HepG2 (cell line): ENCODE data around the gene TMEM266. TPM values are rescaled to one million over a fixed set of nuclear protein-coding genes. Genes with fewer than 3 reads are reported as not detected.

Experiments
- ATAC-seq: fragments of 200-7000 bp; cut with Tn5 transposase; 3 replicates; pipeline ENCODE4 v1.9.1; 2020; ENCODE audit warnings: mild to moderate bottlenecking, moderate library complexity
- BruUV-seq: library from RNA; stranded (reverse); fragments of 400-500 nt; replicated peaks from 2 replicates; lab custom pipeline; 2021; lab: Mats Ljungman, UMichigan
- CTCF ChIA-PET: fragments of 300-600 bp; formaldehyde crosslinking; extraction: SDS; loops from one replicate; lab custom pipeline; 2021; ENCODE audit warnings: low total read pairs, inconsistent platforms, low intra/inter-chr PET ratio; lab: Yijun Ruan, JAX
- POLR2A ChIA-PET: fragments of 350-600 bp; sonication (Branson Sonifier 250); formaldehyde crosslinking; loops from one replicate; lab custom pipeline; 2020; ENCODE audit warnings: antibody characterized with exemption, inconsistent platforms; lab: Yijun Ruan, JAX
- DNase-seq: peaks from one replicate; pipeline ENCODE4 v3.0.0-alpha.2; 2015; ENCODE audit warnings: low spot score
- FAIRE-seq: peaks from 3 replicates; lab custom pipeline; 2011; peaks lifted over from hg19 to GRCh38; lab: Jason Lieb, UNC
- H2AFZ ChIP-seq: one replicate; pipeline ENCODE4 v1.6.1; 2011; ENCODE audit warnings: low read length, inconsistent platforms
- H3K27ac ChIP-seq: fragments of 300-600 bp; 3 replicates; pipeline ENCODE4 v1.8.0; 2011; ENCODE audit warnings: mixed run types, mild to moderate bottlenecking, mixed read lengths, low read length, inconsistent platforms; ENCODE audit not compliant: insufficient read depth; ENCODE audit errors: extremely low read length
- H3K27me3 ChIP-seq, 2 experiments: fragments of 200-600 bp in 1 of 2; 2 replicates in 1 of 2; 3 replicates in 1 of 2; pipeline versions ENCODE4 v1.6.0 to v1.8.0; 2011; ENCODE audit warnings: low read length in 2 of 2, mild to moderate bottlenecking in 2 of 2, moderate library complexity in 2 of 2, inconsistent platforms in 1 of 2; ENCODE audit not compliant: insufficient read depth in 2 of 2, control insufficient read depth in 1 of 2
- H3K36me3 ChIP-seq, 2 experiments: fragments of 200-600 bp in 1 of 2; replicated peaks in 1 of 2; 2 replicates in 1 of 2; 3 replicates in 1 of 2; pipeline versions ENCODE4 v1.5.1 to v1.8.0; 2011; ENCODE audit warnings: low read length in 2 of 2, inconsistent platforms in 1 of 2; ENCODE audit not compliant: insufficient read depth in 2 of 2, control insufficient read depth in 1 of 2
- H3K4me1 ChIP-seq: 2 replicates; pipeline ENCODE4 v1.5.1; 2012; ENCODE audit warnings: low read length, inconsistent platforms; ENCODE audit not compliant: insufficient read depth
- H3K4me2 ChIP-seq: 2 replicates; pipeline ENCODE4 v1.6.0; 2011; ENCODE audit warnings: low read depth, low read length, inconsistent platforms
- H3K4me3 ChIP-seq, 3 experiments: fragments of 200-600 bp in 1 of 3; sonication (generic), shearing (Covaris generic) in 1 of 3; replicated peaks in 1 of 3; 2 replicates each; pipeline ENCODE4 v1.5.1; 2011 to 2016; ENCODE audit warnings: low read length in 3 of 3, inconsistent platforms in 2 of 3, low read depth in 2 of 3, mild to moderate bottlenecking in 2 of 3, control low read depth in 1 of 3, mixed read lengths in 1 of 3; ENCODE audit not compliant: insufficient read depth in 1 of 3
- H3K79me2 ChIP-seq: one replicate; pipeline ENCODE4 v1.6.1; 2011; ENCODE audit warnings: low read length, inconsistent platforms; ENCODE audit not compliant: insufficient read depth
- H3K9ac ChIP-seq: 2 replicates; pipeline ENCODE4 v1.6.0; 2011; ENCODE audit warnings: mild to moderate bottlenecking, low read depth, low read length, inconsistent platforms; ENCODE audit not compliant: insufficient read depth
- H3K9me3 ChIP-seq: 2 replicates; pipeline ENCODE4 v1.5.1; 2012; ENCODE audit warnings: mild to moderate bottlenecking, low read length
- H4K20me1 ChIP-seq: 2 replicates; pipeline ENCODE4 v1.6.0; 2011; ENCODE audit warnings: inconsistent platforms, mild to moderate bottlenecking, low read length, moderate library complexity; ENCODE audit not compliant: insufficient read depth
- CENPBD1 ChIP-seq: sonication (generic); formaldehyde crosslinking; IDR thresholded peaks from 2 replicates; pipeline ENCODE4 v1.8.0; 2022; ENCODE audit warnings: missing genetic modification reagents, low read depth, mild to moderate bottlenecking, borderline replicate concordance
- DNMT3B ChIP-seq: conservative IDR thresholded peaks from 2 replicates; pipeline ENCODE4 v1.6.1; 2016; ENCODE audit warnings: missing biosample characterization, control low read depth
- EHMT2 ChIP-seq: fragments of 200-600 bp; sonication (generic); IDR thresholded peaks from 2 replicates; pipeline ENCODE4 v1.7.0; 2017; ENCODE audit warnings: antibody characterized with exemption, low read depth, low read length, borderline replicate concordance
- MAZ ChIP-seq, 2 experiments: sonication (generic) in 1 of 2; formaldehyde crosslinking in 1 of 2; IDR thresholded peaks; 2 replicates each; pipeline versions ENCODE4 v1.5.0 to v1.6.1; 2012 to 2020; ENCODE audit warnings: low read depth in 2 of 2, mild to moderate bottlenecking in 2 of 2, borderline replicate concordance in 1 of 2, improper control_type of control experiment in 1 of 2, low read length in 1 of 2, missing genetic modification reagents in 1 of 2, moderate library complexity in 1 of 2
- NFIC ChIP-seq: IDR thresholded peaks from 2 replicates; pipeline ENCODE4 v1.6.1; 2012; ENCODE audit warnings: mild to moderate bottlenecking, low read length, inconsistent platforms
- NFKBIZ ChIP-seq: IDR thresholded peaks from 2 replicates; pipeline ENCODE4 v1.6.1; 2018; ENCODE audit warnings: missing genetic modification reagents, missing compliant biosample characterization
- NR1H2 ChIP-seq: sonication (generic); formaldehyde crosslinking; IDR thresholded peaks from 2 replicates; pipeline ENCODE4 v1.8.1; 2022; ENCODE audit warnings: low read depth, missing genetic modification reagents, borderline replicate concordance
- ZBED4 ChIP-seq: sonication (generic); formaldehyde crosslinking; IDR thresholded peaks from 2 replicates; pipeline ENCODE4 v1.4.0; 2020; ENCODE audit warnings: missing genetic modification reagents, borderline replicate concordance
- ZNF616 ChIP-seq: sonication (generic); formaldehyde crosslinking; IDR thresholded peaks from 2 replicates; pipeline ENCODE4 v1.5.0; 2020; ENCODE audit warnings: low read depth, mild to moderate bottlenecking, missing genetic modification reagents
- ZNF644 ChIP-seq: IDR thresholded peaks from 2 replicates; pipeline ENCODE4 v1.6.1; 2016; ENCODE audit warnings: low read depth
- ZNF740 ChIP-seq: sonication (generic); formaldehyde crosslinking; IDR thresholded peaks from 2 replicates; pipeline ENCODE4 v1.4.0; 2020; ENCODE audit warnings: missing genetic modification reagents
- WGBS: methylation state at CpG from one replicate; pipeline ENCODE4 v1.1.6; 2017; ENCODE audit warnings: low lambda C conversion rate; 5-methylcytosine and 5-hydroxymethylcytosine counted together
- in situ Hi-C: cut with HindIII; loops from 2 replicates; pipeline ENCODE4 v1.10.0; 2017; ENCODE audit warnings: low pct_unique_long_range_greater_than_20kb; ENCODE audit not compliant: extremely low pct_ligation_motif_present
- intact Hi-C: fragments of 100-400 bp; cut with micrococcal nuclease; formaldehyde crosslinking; loops from one replicate; pipeline ENCODE4 v1.10.0; 2022; ENCODE audit not compliant: unreplicated experiment
- polyA plus RNA-seq, 8 experiments: library from polyadenylated mRNA; depleted of rRNA in 3 of 8; stranded (reverse) in 7 of 8; unstranded in 1 of 8; fragments of >200 nt; fragmentation: Illumina TruSeq in 4 of 8; extraction: Trizol in 4 of 8; gene quantifications; 2 replicates each; pipeline versions ENCODE4 v1.2.1 to v1.2.3, GENCODE V29; 2011 to 2016; ENCODE audit warnings: low read depth in 4 of 8, missing spikeins in 1 of 8, mixed read lengths in 1 of 8; ENCODE audit not compliant: insufficient read depth in 1 of 8
- total RNA-seq, 5 experiments: library from RNA; depleted of rRNA; stranded (reverse); fragments of >200 nt; fragmentation: Illumina TruSeq; extraction: Trizol; gene quantifications; 2 replicates each; pipeline ENCODE4 v1.2.3, GENCODE V29; 2016; ENCODE audit warnings: low read depth in 1 of 5
- TF ChIP-seq, protein P1 (sequence below): sonication (generic); formaldehyde crosslinking; IDR thresholded peaks from 2 replicates; pipeline ENCODE4 v1.4.0; 2020; ENCODE audit warnings: missing genetic modification reagents; ENCODE audit errors: not compliant biosample characterization
- TF ChIP-seq, protein P2 (sequence below): sonication (generic); formaldehyde crosslinking; IDR thresholded peaks from 2 replicates; pipeline ENCODE4 v1.8.0; 2022; ENCODE audit warnings: missing genetic modification reagents, mild to moderate bottlenecking, moderate library complexity, borderline replicate concordance

Gene TMEM266
- total and polyA plus RNA-seq, 2 of the 13 experiments (the other 11 are each of a cell fraction or from before 2014, with no cell fraction given) = 0.04 TPM; not detected in 1

DNA sequence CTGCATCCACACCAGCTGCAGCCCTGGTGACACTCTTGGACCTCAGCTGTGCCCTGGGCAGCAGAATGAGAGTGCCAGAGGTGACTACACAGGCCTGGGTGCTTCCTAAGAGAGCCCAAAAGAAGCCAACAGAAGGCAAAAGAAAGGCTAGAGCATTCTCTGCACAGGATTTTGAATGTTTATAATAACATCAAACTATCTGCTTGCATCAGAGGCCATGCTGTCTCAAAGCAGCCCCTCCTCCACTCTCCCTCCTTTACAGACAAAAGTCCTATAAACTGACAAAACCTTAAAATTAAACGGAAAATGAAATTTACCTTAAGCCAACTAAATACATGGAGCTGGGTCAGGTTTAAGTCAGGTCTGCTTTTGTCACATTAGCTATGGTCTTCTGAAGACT is 155.8 kb downstream of the TMEM266 start (continued):
- TF ChIP-seq EHMT2 = no peak
- TF ChIP-seq NFIC = no peak

GRCh38 chr15:76217029-76217881 is 157.5 kb downstream of the TMEM266 start:
- H4K20me1 ChIP-seq = 0 out of 2 replicates have a peak, but pooled peaks cover 4% of the 10 kb centered on the region
- BruUV-seq = no TSS peak
- POLR2A ChIA-PET = interaction anchor here (1.4 to 1.7 kb wide), 2 partner anchors 10 to 94 kb away, joined by 3 read pairs; partner anchors contain the start of gene ETFA
- in situ Hi-C loops (no loop called here), intact Hi-C loops (no loop called here)
- no peak overlapping the region for H3K27ac ChIP-seq
- H3K27me3 ChIP-seq = no peaks in the 10 kb centered on the region
- no peak overlapping the region for H3K9ac ChIP-seq
- FAIRE-seq = no peak
- peaks cover 30 to 58% of the 10 kb centered on the region in 2 experiments for H3K36me3 ChIP-seq
- no peak for ATAC-seq
- H3K4me1 ChIP-seq = no peaks in the 10 kb centered on the region
- WGBS = 97% methylated on average over 7 of the region's 7 CpGs
- CTCF ChIA-PET = no interaction called here
- H3K79me2 ChIP-seq = no peaks in the 10 kb centered on the region
- H3K9me3 ChIP-seq = no peaks in the 10 kb centered on the region
- no peak for DNase-seq
- H3K4me3 ChIP-seq = no peak overlapping the region
- H3K4me2 ChIP-seq = no peak overlapping the region
- no peak overlapping the region for H2AFZ ChIP-seq
- TF ChIP-seq ZBED4 = no peak
- no peak for TF ChIP-seq ZNF616 (CRISPR knock-in tag)
- no peak for TF ChIP-seq ZNF740 (CRISPR knock-in tag)
- no peak for TF ChIP-seq CENPBD1 (CRISPR knock-in tag)
- TF ChIP-seq NR1H2 (CRISPR knock-in tag) = no peak
- TF ChIP-seq DNMT3B (CRISPR knock-in tag) = no peak
- no peak for TF ChIP-seq MAZ (IDR thresholded peaks at IDR 0.05; ENCODE audit: borderline replicate concordance, low read depth, low read length)
- TF ChIP-seq MAZ (CRISPR knock-in tag; IDR thresholded peaks at IDR 0.05; ENCODE audit: low read depth) = no peak
- TF ChIP-seq, protein P1, sequence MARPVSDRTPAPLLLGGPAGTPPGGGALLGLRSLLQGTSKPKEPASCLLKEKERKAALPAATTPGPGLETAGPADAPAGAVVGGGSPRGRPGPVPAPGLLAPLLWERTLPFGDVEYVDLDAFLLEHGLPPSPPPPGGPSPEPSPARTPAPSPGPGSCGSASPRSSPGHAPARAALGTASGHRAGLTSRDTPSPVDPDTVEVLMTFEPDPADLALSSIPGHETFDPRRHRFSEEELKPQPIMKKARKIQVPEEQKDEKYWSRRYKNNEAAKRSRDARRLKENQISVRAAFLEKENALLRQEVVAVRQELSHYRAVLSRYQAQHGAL (CRISPR knock-in tag) = no peak
- TF ChIP-seq, protein P2, sequence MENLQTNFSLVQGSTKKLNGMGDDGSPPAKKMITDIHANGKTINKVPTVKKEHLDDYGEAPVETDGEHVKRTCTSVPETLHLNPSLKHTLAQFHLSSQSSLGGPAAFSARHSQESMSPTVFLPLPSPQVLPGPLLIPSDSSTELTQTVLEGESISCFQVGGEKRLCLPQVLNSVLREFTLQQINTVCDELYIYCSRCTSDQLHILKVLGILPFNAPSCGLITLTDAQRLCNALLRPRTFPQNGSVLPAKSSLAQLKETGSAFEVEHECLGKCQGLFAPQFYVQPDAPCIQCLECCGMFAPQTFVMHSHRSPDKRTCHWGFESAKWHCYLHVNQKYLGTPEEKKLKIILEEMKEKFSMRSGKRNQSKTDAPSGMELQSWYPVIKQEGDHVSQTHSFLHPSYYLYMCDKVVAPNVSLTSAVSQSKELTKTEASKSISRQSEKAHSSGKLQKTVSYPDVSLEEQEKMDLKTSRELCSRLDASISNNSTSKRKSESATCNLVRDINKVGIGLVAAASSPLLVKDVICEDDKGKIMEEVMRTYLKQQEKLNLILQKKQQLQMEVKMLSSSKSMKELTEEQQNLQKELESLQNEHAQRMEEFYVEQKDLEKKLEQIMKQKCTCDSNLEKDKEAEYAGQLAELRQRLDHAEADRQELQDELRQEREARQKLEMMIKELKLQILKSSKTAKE (CRISPR knock-in tag) = no peak
- TF ChIP-seq NFKBIZ = no peak
- TF ChIP-seq ZNF644 (CRISPR knock-in tag) = no peak
